Astrocyte (in vitro differentiated cells and primary cell): ENCODE results near the gene SSBP3. TPM values are rescaled to one million over a fixed set of nuclear protein-coding genes. Genes with fewer than 3 reads are reported as not detected.
"Not testable (repeated sequence)": the region's sequence is repeated elsewhere in the genome, so short reads cannot be mapped to it uniquely, and the experiment has no call there.

Experiments used
- DNase-seq: peaks from one replicate; pipeline ENCODE4 v3.0.0-alpha.2; 2010; ENCODE audit warnings: low read depth
- FAIRE-seq: peaks from 2 replicates; lab custom pipeline; 2011; peaks lifted over from hg19 to GRCh38; lab: Jason Lieb, UNC
- H2AFZ ChIP-seq: 2 replicates; pipeline ENCODE4 v1.6.0; 2012; ENCODE audit warnings: low read depth, low read length, inconsistent platforms
- H3K27ac ChIP-seq: 2 replicates; pipeline ENCODE4 v1.5.1; 2011; ENCODE audit warnings: low read depth, low read length, inconsistent platforms
- H3K27me3 ChIP-seq: 2 replicates; pipeline ENCODE4 v1.6.0; 2011; ENCODE audit warnings: low read length, inconsistent platforms; ENCODE audit not compliant: insufficient read depth
- H3K36me3 ChIP-seq: 2 replicates; pipeline ENCODE4 v1.5.1; 2011; ENCODE audit warnings: low read length, inconsistent platforms; ENCODE audit not compliant: insufficient read depth
- H3K4me1 ChIP-seq: 2 replicates; pipeline ENCODE4 v1.5.1; 2011; ENCODE audit warnings: low read length, inconsistent platforms; ENCODE audit not compliant: insufficient read depth
- H3K4me2 ChIP-seq: 2 replicates; pipeline ENCODE4 v1.6.0; 2012; ENCODE audit warnings: low read length, inconsistent platforms
- H3K4me3 ChIP-seq: 2 replicates; pipeline ENCODE4 v1.5.1; 2011; ENCODE audit warnings: low read depth, mild to moderate bottlenecking, low read length, inconsistent platforms; ENCODE audit not compliant: insufficient read depth
- H3K79me2 ChIP-seq: 2 replicates; pipeline ENCODE4 v1.6.0; 2012; ENCODE audit warnings: mild to moderate bottlenecking, low read length, inconsistent platforms; ENCODE audit not compliant: insufficient read depth
- H3K9ac ChIP-seq: 2 replicates; pipeline ENCODE4 v1.6.0; 2012; ENCODE audit warnings: mild to moderate bottlenecking, low read length, inconsistent platforms
- H3K9me3 ChIP-seq: 2 replicates; pipeline ENCODE4 v1.5.1; 2012; ENCODE audit warnings: low read depth, mild to moderate bottlenecking, low read length, inconsistent platforms; ENCODE audit not compliant: insufficient read depth
- H4K20me1 ChIP-seq: 2 replicates; pipeline ENCODE4 v1.6.0; 2012; ENCODE audit warnings: low read length, inconsistent platforms; ENCODE audit not compliant: insufficient read depth
- H3K27ac Mint-ChIP-seq: one replicate; pipeline ENCODE4 v1.8.0; 2021; ENCODE audit warnings: mild to moderate bottlenecking, mixed read lengths; ENCODE audit not compliant: unreplicated experiment
- H3K27me3 Mint-ChIP-seq: one replicate; pipeline ENCODE4 v1.8.0; 2021; ENCODE audit warnings: low read depth, mixed read lengths; ENCODE audit not compliant: unreplicated experiment
- H3K36me3 Mint-ChIP-seq: one replicate; pipeline ENCODE4 v1.8.0; 2021; ENCODE audit warnings: low read depth, mixed read lengths; ENCODE audit not compliant: unreplicated experiment
- H3K4me1 Mint-ChIP-seq: one replicate; pipeline ENCODE4 v1.8.0; 2021; ENCODE audit warnings: low read depth, mixed read lengths; ENCODE audit not compliant: unreplicated experiment
- H3K4me3 Mint-ChIP-seq: one replicate; pipeline ENCODE4 v1.8.0; 2021; ENCODE audit warnings: mild to moderate bottlenecking, moderate library complexity, mixed read lengths; ENCODE audit not compliant: unreplicated experiment
- H3K9me3 Mint-ChIP-seq: one replicate; pipeline ENCODE4 v1.8.0; 2021; ENCODE audit warnings: mild to moderate bottlenecking, mixed read lengths; ENCODE audit not compliant: unreplicated experiment
- CTCF ChIP-seq: IDR thresholded peaks from 2 replicates; pipeline ENCODE4 v1.5.1; 2011; ENCODE audit warnings: low read depth, mild to moderate bottlenecking, inconsistent platforms, low read length, moderate library complexity; ENCODE audit not compliant: insufficient read depth
- EZH2 ChIP-seq: IDR thresholded peaks from 2 replicates; pipeline ENCODE4 v1.6.1; 2012; ENCODE audit warnings: mild to moderate bottlenecking, low read length, inconsistent platforms; ENCODE audit not compliant: insufficient read depth
- total RNA-seq: library from RNA; stranded (reverse); gene quantifications from 2 replicates; pipeline ENCODE4 v1.2.1, GENCODE V29; 2021

Gene SSBP3
- total RNA-seq, 1 donor from 2014 or later, result 89.8 TPM

DNA sequence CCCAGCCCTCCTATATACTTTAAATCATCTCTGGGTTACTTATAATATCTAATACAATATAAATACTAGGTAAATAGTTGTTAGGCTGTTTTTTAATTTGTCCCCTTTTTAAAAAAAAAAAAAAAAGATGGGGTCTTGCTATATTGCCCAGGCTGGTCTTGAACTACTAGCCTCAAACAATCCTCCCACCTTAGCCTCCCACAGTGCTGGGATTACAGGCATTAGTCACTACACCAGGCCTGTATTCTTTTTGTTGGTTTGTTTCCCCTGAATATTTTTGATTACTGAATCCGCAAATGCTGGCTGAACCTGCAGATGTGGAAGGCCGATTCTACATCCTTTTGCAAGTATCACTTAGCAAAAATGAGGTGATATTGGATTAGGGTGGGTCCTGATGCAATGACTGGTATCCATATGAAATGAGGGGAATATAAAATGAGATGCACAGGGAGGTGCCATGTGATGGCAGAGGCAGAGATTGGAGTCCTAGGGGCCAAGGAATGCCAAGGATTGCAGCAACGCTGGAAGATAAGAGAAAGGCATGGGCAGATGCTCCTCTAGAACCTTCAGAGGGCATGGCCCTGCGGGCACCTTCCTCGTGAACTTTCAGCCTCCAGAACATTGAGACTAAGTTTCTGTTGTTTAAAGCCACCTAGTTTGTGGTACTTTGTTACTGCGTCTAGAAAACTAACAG, 58.8 kb downstream of the SSBP3 start:
- H3K4me1 Mint-ChIP-seq, result peaks cover 25% of the 10 kb centered on the region
- no peaks in the 10 kb centered on the region for H3K9me3 Mint-ChIP-seq
- no peak overlapping the region for H3K4me3 Mint-ChIP-seq
- H3K27ac Mint-ChIP-seq, result no peak overlapping the region
- Histone ChIP-seq H3K4me1 (no peaks in the 10 kb centered on the region), H3K4me3 (no peak overlapping the region), H3K79me2 (peaks cover 27% of the 10 kb centered on the region), H3K9me3 (no peaks in the 10 kb centered on the region), H3K9ac (no peak overlapping the region), H3K36me3 (no peaks in the 10 kb centered on the region), H2AFZ (no peak overlapping the region), H4K20me1 (peaks cover 72% of the 10 kb centered on the region), H3K27me3 (no peaks in the 10 kb centered on the region), H3K27ac (no peak overlapping the region), H3K4me2 (no peak overlapping the region)
- FAIRE-seq, result no peak
- H3K27me3 Mint-ChIP-seq, result no peaks in the 10 kb centered on the region
- TF ChIP-seq CTCF (no peak), EZH2 (no peak)
- H3K36me3 Mint-ChIP-seq, result peaks cover 13% of the 10 kb centered on the region
- no peak for DNase-seq

DNA sequence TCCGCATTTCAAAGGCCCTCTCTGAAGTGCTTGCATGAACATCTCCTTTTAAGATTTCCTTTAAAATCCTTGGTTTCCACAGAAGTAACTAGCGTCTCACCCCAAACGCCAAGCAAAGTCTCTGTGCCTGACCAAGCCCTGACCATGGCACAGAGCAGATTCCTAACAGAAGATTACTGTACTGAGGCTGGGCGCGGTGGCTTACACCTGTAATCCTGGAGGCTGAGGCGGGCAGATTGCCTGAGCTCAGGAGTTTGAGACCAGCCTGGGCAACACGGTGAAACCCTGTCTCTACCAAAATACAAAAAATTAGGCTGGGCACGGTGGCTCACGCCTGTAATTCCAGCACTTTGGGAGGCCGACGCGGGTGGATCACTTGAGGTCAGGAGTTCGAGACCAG, 60.6 kb downstream of the SSBP3 start:
- H3K4me1 ChIP-seq, FAIRE-seq, H3K4me3 ChIP-seq, H3K27me3 Mint-ChIP-seq, H3K4me2 ChIP-seq, H3K27ac Mint-ChIP-seq, H2AFZ ChIP-seq, H3K4me3 Mint-ChIP-seq, H3K9me3 Mint-ChIP-seq, H3K9ac ChIP-seq, H3K27ac ChIP-seq, H3K9me3 ChIP-seq, H3K36me3 ChIP-seq, DNase-seq, H3K27me3 ChIP-seq: not testable (repeated sequence)
- Histone ChIP-seq H4K20me1 (peaks cover 62% of the 10 kb centered on the region), H3K79me2 (peaks cover 24% of the 10 kb centered on the region)
- peaks cover 23% of the 10 kb centered on the region for H3K4me1 Mint-ChIP-seq
- H3K36me3 Mint-ChIP-seq, result peaks cover 13% of the 10 kb centered on the region

DNA sequence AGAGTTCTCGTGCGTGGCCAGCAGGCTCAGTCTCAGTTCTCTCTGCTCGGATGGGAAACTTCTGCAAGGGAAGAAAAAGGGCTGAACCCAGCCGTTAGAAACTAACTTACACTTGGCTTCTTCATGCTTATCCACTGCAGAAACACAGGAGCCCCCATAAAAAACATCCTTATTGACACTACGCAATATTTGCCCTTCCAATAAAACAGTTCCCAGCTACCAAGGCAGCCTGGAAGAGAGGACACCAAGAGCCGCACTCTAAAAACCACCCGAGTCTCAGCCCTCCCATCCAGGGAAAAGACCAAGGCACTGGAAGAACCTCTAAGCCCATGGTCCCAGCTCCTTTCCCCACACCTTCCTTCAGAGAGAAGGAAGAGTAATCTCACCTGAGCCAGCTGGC, 61.1 kb downstream of the SSBP3 start:
- Histone ChIP-seq H3K4me2 (no peak overlapping the region), H3K4me1 (no peaks in the 10 kb centered on the region), H3K27ac (no peak overlapping the region), H3K4me3 (no peak overlapping the region), H4K20me1 (peaks cover 62% of the 10 kb centered on the region), H3K9me3 (no peaks in the 10 kb centered on the region), H2AFZ (no peak overlapping the region), H3K27me3 (no peaks in the 10 kb centered on the region), H3K9ac (no peak overlapping the region), H3K36me3 (no peaks in the 10 kb centered on the region), H3K79me2 (peaks cover 24% of the 10 kb centered on the region)
- no peak for DNase-seq
- no peak overlapping the region for H3K4me3 Mint-ChIP-seq
- H3K4me1 Mint-ChIP-seq, result peaks cover 26% of the 10 kb centered on the region
- no peak for TF ChIP-seq CTCF
- no peak for TF ChIP-seq EZH2
- H3K27ac Mint-ChIP-seq, result no peak overlapping the region
- FAIRE-seq, result no peak
- no peaks in the 10 kb centered on the region for H3K27me3 Mint-ChIP-seq
- H3K36me3 Mint-ChIP-seq, result peaks cover 13% of the 10 kb centered on the region
- H3K9me3 Mint-ChIP-seq, result peaks cover 2% of the 10 kb centered on the region
